Neural cell (in vitro differentiated cells): ENCODE data around the gene LILRB2.

Experiments
- CTCF ChIP-seq: fragments of 450-650 bp; IDR thresholded peaks from 2 replicates; pipeline ENCODE4 v1.5.1; 2014; ENCODE audit warnings: antibody characterized with exemption, mild to moderate bottlenecking, moderate library complexity; ENCODE audit not compliant: poor library complexity, severe bottlenecking
- EZH2 ChIP-seq: fragments of 200-600, 300-800 bp; shearing (Covaris generic), sonication (generic); IDR thresholded peaks from 2 replicates; pipeline ENCODE4 v1.6.1; 2014; ENCODE audit warnings: antibody characterized with exemption, low read length, borderline replicate concordance, mild to moderate bottlenecking; ENCODE audit not compliant: insufficient read depth, poor library complexity, severe bottlenecking
- POLR2AphosphoS5 ChIP-seq: IDR thresholded peaks from 2 replicates; pipeline ENCODE4 v1.6.1; 2012

DNA sequence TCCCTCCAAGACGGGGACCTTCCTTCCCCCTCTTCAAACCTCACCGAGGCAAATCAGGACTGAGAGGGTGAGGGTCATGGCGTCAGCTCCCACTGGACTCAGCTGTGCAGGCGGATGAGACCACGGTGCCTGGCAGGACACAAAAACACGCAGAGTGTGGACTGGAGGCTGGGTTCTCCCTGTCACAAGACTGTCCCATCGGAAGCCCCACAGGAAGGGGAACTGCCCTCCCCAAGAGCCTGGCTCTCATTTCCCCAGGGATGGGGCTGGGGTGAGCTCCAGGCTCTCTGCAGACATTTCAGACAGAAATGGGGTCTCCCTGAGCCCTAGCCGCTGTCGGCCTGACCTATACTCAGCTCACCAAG is 23.8 kb downstream of the LILRB2 start, which contains the start of gene LILRB5:
- no peak for TF ChIP-seq CTCF
- TF ChIP-seq POLR2AphosphoS5, result no peak
- TF ChIP-seq EZH2, result no peak
